HG03280 (cell line): ENCODE measurements around the gene USB1.

Source experiments
- ATAC-seq: cut with Tn5 transposase; IDR thresholded peaks from one replicate; pipeline ENCODE4 v1.9.1; 2021; ENCODE audit warnings: mild to moderate bottlenecking, moderate library complexity; ENCODE audit not compliant: unreplicated experiment

The USB1 gene

DNA sequence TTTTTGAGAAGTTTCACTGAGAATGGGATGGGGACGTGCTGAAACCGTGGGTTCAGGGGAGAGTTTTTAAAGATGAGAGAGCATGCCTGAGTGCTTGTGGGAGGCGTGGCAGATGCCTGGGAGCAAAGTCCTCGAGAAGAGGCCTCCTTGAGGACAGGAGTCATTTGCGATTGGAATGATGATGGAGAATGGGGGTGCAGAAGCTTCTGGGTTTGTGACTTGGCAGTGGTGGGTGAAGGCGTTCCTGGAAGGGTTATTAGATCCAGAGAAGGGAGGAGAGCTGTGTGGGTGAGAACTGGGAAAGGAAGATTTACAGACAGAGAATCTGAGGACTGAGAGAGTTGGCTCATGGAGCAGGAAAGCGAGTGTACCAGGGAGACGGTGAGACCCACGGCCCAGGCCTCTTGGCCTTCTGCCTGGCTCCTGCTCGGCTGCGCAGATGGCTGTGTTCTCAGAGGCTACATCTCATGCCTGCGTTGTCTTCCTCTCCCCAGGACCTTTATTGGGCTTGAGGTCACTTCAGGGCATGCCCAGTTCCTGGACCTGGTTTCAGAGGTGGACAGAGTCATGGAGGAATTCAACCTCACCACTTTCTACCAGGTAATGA, 15.7 kb downstream of the USB1 start:
- ATAC-seq = no peak

DNA sequence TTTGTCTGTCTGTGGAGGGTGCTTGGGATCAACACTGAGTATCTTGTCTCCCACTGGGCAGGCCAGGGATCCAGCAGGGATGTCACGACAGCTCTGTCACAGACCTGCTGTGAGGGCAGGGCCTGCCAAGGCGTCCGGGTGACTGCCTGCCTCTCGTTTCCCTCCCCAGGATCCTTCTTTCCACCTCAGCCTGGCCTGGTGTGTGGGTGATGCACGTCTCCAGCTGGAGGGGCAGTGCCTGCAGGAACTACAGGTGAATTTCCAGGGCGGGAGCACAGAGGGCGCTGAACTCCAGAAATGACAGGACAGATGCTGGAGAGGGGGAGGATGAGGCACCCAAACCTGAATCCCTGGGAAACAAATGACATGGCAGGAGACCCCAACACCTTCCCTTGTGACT, 17.6 kb downstream of the USB1 start:
- no peak for ATAC-seq

DNA sequence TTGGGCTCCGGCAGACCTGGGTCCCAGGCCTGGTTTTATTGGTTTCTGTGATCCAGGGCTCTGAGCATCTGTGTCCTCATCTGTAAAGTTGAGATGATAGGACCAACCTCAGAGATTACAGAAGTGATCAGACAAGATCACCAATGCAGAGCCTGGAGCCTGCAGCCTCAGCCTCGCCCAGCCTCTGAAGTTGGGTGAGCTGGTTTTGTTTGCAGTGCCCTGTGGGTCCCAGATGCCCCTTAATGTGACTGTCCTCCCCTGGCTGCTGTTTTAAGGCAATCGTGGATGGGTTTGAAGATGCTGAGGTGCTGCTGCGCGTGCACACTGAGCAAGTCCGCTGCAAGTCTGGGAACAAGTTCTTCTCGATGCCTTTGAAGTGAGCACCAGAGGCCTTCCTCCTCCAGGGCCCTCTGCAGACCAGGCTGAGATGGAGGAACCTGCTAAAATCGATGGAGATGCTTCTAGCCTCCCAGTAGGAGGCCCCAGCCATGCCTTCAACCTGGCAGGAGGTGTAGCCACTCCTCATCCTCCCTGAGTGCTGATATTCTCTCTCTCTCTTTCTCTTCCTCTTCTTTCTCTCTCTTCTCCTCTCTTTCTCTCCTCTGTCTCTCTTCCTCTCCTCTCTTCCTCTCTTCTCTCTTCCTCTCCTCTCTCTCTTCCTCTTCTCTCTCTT, 18.8 kb downstream of the USB1 start:
- ATAC-seq = no peak

DNA sequence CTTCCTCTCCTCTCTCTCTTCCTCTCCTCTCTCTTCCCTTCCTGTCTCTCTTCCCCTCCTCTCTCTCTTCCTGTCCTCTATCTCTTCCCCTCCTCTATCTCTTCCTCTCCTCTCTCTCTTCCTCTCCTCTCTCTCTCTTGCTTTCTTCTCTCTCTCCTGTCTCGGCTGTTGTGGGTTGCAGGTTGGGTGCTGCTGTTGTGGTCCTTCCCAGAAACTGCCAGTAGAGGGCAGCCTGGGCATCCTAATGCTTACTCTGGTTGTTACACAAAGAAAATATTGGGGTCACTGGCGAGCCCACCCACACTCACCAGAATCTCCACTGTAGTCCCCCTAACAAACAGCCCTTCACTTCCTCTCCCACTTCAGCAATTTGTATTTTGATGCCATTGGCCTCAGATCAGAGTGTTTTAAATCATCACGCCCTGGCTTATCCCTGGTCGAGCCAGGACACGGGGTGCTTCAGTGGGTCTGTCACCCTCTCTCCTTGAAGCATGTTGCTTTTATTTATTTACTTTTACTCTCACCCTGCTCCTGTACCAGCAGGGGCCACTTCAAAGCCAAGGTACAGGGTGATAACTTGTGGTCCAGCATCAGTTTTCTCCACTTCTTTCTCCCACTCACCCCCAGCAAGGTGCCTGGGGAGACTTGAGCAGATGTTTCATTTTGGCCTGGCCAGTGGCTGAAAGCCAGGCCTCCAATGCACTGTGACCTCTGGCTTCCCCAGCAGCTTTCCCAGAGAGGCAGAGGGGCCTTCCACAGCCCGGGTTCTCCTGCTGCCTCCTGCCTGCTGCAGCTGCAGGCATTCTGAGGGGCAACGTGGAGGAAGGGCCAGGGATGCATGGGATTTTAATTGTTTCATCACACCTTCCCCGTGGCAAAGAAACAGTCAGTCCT, 19.7 kb downstream of the USB1 start:
- ATAC-seq = no peak

DNA sequence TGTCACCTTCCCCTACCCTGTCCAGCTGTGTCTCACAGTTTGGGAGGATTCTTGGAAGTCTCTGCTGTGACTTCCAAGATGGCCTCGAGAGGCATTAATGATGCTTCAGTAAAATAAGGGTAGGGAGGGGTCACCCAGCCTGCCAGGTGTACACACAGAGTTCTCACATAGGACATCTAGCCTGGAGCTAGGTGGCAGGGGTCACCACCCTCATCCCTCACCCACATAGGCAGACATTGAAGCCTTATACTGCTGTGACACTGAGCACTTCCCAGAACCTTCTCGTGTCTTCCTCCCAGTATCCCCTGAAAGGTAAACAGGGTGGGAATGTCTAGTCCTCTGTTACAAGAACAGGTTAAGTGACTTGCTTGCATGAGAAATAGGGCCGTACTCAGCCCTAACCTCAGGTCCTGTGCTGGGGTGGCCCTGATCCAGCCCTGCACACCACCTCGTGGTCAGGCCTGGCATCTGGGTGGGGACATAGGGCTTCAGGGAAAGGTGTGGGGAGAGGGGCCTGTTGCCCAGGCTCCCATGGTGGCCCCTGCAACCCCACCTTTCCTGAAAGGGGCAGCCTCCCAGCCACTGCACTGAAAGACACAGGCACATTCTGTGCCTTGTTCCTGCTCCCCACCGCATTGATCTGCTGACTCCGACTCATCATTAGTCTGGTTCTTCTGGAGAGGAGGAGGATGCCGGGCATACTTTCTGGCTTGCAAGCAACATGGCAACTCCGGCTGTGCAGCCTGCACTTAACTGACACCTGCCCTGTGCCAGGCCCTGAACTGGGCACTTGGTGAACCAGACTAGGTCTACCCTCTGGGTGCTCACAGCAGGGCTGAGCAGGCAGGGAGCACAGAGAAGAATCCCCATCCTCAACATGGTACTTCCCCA, 20.7 kb downstream of the USB1 start:
- no peak for ATAC-seq

DNA sequence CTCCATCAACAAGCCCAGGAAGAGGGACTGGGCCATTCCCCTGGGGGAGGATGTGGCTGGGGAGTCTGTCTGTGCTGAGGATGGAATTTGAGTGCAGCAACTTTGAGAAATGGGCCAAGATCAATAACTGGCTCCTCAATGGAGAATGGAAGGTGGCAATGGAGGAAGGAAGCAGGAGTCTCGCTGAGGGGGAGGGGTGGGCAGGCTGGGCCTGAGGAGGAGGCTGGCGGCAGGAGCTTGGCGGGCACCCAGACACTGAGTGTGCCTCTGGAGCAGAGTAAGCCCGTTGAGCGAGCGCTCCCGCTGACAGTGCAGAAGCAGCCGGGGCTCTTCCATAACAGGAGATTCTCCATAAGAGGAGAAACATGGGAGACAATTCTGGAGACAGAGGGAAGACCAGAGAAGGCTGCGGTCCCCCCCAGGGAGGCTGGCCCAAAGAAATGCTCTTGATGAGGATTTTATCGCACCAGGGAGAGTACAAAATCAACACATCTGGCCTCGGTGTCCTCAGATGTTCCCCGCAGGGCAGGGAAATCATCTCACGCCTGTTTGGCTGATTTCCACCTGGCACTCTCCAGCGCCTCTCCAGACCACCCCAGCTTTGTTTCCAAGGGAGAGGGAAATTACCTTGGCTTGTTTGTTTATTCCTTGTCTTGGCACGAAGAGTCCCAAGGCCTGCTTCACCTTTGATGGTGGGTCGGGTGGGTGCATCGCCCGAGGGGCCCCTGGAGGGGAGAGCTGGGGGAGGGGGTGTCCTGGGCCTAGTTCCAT, 21.6 kb downstream of the USB1 start:
- ATAC-seq = no peak

DNA sequence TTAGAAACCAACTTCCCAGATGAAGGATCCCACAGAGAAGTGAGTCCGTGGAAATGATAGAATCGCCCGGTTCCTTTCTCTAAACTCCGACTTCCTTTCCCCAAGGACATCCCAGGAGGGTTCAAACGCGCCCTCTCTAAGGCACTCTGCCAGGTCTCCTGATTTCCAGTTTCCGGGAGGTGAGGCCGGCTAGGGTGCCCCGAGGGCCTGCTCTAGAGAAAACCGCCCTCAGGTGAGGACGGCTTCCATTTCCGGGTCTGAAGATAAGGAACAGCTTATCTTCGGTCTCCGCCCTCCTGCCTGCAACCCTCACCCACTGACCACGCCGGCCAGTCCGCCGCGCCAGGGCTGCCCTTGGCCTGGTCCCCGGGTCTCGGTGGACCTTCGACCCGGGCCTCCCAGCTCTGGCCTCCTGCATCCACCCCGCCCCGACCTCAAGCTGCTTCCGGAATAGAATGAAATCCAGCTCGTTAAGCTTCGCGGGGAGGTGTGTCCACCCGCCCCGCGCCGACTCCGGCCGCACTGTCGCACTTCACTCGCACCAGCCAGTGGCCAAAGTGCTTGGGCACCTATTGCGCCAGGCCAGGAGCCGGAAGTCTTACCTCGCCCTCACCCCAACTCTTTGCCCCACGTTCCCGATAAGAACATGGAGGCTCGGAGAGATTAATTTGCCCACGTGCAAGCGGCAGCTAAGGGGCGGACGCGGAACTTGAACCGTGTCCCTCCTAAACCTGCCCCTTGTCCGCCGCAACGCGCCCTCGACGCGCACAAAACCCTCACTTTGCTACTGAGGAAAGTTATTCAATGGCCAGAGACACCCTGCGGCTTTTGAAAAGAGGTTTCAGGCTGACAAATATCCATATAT, 23.5 kb downstream of the USB1 start:
- ATAC-seq = no peak

DNA sequence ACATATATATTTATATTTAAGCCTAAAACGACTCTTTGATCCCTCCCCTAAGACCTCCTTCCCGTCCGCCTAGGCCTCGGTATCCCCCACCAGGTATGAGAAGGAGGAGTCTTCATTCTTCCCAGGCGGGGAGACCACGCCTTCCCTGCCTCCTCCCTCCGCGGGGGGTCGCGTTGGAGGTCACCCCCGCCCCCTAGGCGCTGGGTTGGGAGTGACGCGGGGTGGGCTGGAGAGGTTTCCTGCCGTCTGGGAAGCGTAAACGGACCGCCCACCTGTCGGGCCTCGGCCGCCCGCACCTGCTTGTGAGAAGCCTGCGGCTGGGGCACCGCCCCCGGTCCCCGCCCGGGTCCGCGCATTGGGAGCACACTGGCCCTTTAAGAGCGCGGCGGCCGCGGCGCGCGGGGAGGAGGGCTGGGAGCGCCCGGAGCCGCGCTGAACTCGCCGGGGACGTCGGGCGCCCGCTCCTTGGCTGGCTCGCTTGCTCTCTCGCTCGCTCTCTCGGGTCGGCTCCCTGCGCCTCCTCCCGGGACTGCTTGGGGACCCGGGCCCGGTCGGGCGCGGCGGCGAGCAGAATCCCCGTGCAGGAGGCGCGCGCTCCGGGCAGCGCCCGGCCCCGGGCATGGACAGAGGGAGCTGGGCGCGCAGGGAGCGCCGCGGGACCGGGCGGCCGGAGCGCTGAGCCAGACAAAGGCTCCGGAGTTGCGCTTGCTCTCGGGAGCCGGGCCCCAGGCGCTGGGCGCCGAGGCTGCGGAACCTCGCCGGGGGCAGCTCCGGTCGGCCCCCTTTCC, 24.3 kb downstream of the USB1 start, which contains the start of gene MMP15:
MMP15 (plus strand) TSS at position 404 of the 788 bp plus-strand sequence. CDS start 597 bp downstream, outside the sequence.
- no peak for ATAC-seq

DNA sequence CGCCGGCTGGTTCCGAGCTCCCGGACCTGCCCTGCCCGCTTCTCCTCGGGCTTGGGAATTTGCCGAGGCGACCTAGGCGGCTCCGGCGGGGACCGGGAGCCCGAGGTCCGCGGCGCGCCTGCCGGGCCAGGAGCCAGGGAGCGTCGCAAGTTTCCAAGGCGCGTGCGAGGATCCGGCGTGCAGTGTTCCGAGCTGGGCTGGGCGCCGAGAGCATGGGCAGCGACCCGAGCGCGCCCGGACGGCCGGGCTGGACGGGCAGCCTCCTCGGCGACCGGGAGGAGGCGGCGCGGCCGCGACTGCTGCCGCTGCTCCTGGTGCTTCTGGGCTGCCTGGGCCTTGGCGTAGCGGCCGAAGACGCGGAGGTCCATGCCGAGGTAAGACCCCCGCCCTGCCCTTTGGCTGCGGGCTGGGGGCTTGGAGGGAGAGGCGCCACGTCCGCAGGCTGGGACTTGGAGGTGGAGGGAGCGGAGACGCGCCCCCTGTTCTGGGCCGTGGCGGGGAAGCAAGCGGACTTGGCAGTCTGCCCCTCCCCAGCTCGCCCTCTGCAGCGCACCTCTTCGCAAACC, 25.0 kb downstream of the USB1 start:
- ATAC-seq = no peak

DNA sequence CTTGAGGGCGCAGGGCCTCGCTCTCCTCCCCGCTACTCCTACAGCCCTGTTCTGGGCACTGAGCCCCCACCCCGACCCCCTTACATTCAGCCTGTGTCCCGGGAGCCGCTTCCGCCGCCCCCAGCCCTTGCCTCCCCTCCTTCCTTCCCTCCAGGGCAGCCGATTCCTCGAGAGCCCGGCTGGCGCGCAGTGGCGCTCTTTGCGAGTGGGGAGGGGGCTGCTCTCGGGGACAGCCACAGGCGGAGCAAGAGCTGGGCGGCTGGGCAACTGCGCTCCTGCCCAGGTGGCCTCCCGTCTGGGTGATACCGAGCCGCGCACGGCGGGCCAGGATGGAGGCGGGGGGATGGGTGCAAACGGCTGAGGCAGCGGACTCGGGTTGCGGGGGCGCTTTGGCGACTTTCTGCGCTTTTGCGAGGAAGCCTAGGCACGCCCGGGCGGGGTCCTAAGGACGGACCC, 25.5 kb downstream of the USB1 start:
- ATAC-seq = no peak

DNA sequence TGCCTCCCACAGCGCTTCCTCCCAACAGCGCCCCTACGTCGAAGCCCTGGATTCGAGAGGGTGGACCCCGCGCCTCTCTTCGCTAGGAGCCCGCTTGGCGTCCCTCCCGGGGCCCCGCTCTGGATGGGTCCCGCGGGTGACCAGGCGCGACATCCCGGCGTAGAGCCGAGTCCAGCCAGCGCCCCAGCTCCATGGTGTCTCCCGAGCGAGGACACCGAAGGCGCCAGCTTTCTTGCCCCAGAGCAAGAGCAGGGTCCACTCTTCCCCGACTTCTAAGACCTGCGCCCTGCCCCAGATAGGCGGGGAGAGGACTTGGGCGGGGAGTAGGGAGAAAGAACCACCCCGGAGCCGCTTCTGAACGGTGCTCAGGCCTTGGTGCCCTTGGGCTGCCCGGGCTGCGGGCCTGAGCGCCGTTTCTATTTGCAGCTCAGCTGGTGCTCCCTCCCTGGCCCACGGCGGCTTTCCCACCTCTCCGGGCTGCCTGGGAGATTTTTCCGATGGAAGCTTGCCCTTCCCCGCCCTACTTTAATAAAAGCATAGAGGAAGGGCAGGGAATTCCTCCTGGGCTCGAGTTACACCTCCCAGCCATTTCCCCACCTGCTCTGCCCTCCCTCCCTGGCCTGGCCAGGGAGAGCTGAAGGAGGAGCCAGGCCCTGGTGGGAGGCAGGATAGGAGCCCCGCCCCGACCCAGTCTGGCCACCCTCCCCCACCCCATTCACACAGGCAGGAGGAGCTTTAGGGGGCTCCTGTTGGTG, 26.1 kb downstream of the USB1 start:
- no peak for ATAC-seq

DNA sequence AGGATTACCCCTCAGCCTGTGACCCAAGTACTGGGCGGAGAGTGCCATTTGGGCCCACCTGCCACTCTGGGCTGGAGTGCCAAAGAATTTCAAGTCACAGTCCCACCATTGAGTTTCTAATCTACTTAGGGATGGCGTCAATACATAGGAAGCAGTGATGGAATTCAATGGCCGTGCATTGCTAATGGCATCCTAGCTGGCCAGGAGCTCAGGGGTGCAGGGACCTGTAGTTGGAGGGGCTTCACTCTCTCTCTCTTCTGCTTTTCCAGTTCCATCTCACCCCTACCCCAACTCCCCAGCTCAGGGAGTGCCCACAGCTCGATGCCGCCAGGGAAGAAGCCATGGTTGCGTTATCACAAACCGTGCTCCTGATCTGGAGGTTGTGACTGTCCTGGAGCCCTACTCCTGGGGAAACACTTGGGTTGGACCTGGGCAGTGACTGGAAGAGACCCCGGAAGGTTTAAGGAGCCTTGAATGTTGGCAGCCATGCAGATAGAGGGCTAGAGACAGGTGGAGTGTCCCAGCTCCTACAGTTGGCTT, 26.8 kb downstream of the USB1 start:
- ATAC-seq = no peak

DNA sequence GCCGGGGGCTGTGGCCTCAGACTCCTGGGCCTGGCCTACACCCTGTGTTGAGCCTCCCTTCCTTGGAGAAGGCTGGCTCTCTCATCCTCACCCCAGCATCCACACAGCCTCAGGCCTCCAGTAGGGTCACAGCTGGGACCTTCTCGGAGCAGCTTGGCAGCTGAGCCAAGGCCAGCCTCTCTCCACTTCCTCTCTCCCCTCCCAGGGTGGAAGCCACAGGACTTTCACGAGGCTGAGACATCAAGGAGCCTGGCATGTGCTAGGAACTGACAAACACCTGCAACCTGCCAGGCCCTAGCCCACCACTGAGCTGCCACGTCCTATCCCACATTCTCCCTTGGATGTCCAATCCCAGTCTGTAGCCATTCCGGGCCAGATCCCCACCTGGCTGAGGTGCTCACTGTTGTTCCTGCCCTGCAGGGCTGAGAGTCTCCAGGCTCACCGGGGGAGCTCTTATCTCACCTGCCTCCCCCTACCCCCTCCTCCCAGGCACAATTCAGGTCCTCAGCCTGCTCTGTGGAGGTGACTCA, 27.4 kb downstream of the USB1 start:
- ATAC-seq = no peak

DNA sequence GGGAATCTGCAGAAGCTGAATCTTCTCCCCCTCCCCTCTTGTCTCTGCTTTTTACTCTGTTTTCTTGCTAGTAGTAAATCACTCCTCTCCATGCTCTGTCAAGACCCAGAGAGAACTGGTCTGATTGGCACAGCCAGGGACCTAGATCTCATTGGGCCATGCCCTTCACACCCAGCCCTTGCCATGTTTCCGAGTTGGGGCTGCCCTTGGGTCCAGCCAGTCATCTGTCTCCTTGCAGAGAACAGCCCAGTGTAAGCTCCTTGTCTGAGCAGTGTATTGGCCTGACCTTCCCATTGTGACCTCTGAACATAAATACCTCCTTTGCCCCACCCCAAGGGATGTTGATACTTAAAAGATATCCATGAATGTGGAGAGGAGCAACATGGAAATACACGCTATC, 28.2 kb downstream of the USB1 start:
- ATAC-seq = no peak

DNA sequence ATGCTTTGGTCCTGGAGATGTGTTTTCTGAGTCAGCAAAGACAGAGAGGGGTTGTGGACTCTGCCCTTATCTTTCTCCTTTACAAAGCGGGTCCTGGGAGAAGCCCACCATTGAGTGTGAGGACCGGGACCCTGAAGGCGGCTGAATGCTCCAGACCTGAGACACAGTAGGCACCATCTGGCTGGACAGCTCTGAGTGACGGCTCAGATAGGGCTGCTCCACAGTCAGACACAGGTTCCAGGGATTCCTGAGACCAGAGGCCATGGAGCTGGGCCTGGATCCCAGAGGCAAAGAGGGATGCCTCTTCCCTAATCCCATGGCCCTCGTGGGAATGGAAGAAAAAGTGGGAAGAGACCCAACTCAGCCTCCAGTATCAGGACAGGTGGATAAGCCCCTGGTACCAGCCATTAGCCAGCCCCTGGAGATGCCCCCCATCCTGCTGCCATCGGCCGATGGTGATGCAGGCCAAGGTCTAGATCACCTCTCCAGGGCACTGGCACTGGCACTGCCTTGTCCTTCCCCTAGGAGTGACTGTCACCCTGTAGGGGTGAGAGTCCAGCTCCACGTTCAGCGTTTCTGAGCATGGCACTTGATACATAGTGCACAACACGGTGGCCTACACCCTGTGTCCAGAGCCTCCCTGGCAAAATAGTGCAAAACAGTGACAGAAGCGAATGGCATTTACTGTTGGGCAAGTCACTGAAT, 29.1 kb downstream of the USB1 start:
- ATAC-seq = no peak
